ENCODE data around the gene ASPM.
"Not testable (repeated sequence)": the region's sequence is repeated elsewhere in the genome, so short reads cannot be mapped to it uniquely, and the experiment has no call there.

The ASPM gene

DNA sequence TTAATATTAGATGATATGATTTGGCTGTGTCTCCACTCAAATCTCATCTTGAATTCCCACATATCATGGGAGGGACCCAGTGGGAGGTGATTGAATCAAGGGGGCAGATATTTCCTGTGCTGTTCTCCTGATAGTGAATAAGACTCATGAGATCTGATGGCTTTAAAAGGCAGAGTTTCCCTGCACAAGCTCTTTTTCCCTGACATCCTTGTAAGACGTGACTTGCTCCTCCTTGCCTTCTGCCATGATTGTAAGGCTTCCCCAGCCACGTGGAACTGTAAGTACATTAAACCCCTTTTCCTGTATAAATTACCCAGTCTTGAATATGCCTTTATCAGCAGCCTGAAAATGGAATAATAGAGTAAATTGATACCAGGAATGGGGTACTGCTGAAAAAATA is 66.1 kb downstream of the ASPM start:
- no peak for DNase-seq

DNA sequence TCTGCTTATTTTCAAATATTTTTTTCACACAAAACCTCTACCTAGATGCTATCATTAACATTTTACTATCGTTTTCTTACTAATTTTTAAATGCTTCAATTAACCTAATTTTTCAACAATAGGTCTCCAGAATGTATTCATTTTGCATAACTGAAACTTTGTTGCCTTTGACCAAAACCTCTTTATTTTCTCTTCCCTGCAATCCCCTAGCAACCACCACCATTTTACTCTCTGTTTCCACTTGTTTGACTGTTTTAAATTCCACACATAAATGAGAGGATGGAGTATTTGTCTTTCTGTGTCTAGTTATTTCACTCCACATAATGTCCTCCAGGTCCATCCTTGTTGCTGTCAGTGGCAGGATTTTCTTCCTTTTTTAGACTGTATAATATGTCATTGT is 69.9 kb downstream of the ASPM start:
- DNase-seq, result no peak

DNA sequence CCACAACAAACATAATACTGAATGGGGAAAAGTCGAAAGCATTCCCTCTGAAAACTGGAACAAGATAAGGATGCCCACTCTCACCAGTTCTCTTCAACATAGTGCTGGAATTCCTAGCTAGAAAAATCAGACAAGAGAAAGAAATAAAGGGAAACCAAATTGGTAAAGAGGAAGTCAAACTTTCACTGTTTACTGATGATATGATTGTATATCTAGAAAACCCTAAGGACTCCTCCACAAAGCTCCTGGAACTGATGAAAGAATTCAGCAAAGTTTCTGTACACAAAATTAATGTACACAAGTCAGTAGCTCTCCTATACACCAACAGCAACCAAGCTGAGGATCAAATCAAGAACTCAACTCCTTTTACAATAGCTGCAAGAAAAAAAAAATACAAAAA is 72.5 kb downstream of the ASPM start:
- no peak for DNase-seq

DNA sequence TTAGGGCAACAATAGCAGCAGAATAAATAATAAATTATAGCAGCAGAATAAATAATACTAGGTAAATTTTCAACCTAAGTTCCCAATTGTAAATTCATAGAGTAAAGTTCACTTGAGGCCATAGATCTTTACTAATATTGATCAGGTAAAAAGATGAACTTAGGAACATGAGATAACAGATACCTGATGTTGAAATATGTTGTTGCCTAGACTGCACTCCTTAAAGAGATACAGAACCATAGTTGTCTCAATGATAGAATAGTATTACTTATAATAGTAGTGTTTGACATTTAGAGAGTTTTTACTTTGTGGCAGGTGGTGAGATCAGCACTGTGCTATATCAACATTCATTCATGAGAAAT is 79.0 kb downstream of the ASPM start:
- no peak for DNase-seq

DNA sequence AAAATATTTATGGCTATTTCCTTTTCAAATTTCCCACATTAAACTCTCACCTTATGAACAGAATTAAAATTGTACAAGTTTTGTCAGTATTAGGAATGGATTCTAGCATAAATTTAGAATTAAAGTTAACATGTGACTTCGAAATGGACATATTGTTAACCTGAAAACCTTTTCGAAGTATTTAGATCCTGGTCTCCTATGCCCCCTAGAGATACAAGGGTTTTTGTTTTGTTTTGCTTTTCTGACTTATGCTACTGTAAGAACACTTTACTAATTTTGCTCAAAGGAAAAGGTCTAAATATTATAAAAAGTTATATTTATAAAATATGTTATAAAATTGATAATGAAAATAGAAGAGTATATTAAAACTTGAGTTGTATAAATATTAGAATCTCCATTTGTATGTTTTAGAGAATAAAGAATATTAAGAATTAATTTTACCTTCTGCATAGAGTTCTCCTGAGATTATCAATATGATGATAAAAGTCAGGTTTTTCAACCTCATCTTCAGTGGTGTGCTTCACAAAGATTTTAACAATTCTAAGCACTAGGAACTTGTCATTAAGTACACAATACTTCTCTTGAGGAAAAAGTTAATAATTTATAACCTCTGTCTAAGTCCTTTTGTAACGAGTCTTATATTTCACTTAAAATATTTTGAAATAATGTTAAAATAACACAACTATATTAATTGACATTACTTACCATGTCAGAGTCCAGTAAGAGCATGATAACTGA is 79.6 kb downstream of the ASPM start, which contains the start of gene F13B:
Gene F13B (minus strand): TSS at position 542 of the 738 bp plus-strand sequence. CDS start 37 bp downstream, at position 505.
- no peak for DNase-seq

DNA sequence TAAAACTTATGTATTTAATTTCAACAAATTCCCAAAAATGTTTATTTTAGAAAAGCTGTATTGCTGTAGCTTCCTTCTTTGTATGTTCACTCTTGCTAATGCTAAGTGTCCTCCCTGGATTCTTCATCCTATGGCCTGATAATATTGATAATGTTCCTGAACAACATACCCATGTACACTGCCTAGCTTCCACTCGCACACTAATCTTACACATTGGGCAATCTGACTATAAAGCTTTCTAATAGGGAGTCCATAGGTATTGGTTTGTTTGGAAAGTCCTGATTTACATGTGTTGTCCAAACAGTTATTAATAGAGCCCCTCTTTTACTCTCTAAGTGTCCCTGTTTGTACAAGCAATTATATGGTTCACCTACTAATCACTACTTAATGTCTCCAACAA is 80.2 kb downstream of the ASPM start:
- DNase-seq, result no peak

DNA sequence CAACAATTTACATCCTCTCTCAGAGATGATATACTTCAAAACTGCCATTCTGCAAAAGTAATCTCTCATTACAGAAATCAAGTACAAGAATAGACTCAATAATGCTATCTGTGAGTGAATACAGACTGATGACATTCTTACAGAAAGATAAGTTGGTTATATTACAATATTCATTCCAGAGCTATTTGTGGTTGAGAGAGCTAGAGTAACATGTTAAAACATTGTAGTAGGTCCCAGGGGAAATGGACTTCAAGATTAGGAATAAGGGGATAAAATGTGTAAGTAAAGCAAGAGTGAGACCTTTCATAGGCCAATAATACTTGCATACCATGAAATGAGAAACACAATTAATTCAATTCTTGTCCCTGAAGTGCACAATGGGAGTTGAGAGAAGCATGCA is 80.9 kb downstream of the ASPM start:
- DNase-seq, result no peak

DNA sequence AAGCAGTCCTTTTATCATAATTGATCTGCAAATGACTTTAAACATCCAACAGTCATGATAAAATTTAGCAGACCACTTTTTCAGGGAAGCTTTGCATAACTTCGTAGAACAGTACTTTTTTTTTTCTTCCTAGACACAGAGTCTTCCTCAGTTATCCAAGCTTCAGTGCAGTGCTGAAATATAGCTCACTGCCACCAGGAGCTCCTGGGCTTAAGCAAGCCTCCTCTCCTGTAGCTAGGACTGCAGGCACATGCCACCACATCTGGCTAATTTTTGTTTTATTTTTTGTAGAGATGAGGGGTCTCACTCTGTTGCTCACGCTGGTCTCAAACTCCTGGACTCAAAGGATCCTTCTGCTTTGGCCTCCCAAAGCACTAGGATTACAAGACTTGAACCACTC is 83.3 kb downstream of the ASPM start:
- DNase-seq, result no peak

DNA sequence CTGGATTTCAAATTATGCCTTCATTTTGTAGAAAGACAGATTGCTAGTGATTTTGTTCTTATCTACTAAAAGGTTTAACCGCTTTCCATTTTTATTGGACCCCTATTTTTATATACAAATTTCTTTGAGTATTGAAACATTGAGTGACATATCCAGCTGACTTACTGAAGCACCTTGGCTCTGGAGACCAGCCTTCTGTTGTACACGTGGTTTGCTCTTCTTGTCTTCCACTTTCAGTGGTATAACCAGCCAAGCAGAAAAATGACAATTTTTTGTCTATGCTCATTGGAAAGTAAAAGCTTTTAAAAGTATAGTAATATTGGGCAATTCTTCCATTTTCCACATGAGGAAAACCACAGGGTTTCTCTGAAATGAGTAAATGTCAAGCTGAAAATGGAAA is 83.8 kb downstream of the ASPM start:
- no peak for DNase-seq

DNA sequence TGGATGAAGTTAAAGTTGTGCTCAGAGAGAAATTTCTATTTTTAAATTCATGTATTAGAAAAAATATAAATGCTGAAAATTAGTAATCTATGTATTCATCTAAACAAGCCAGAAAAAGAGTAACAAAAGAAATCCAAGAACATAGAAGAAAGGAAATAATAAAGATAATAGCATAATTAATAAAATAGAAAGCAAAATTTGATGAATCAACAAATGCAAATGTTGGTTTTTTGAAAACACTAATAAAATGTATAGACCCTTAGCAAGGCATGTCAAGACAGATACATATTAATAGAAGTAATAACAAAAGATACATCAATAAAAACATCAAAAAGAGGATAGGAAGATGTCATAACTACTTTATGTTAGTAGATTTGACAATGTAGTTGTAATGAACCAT is 97.4 kb downstream of the ASPM start:
- DNase-seq, result no peak

DNA sequence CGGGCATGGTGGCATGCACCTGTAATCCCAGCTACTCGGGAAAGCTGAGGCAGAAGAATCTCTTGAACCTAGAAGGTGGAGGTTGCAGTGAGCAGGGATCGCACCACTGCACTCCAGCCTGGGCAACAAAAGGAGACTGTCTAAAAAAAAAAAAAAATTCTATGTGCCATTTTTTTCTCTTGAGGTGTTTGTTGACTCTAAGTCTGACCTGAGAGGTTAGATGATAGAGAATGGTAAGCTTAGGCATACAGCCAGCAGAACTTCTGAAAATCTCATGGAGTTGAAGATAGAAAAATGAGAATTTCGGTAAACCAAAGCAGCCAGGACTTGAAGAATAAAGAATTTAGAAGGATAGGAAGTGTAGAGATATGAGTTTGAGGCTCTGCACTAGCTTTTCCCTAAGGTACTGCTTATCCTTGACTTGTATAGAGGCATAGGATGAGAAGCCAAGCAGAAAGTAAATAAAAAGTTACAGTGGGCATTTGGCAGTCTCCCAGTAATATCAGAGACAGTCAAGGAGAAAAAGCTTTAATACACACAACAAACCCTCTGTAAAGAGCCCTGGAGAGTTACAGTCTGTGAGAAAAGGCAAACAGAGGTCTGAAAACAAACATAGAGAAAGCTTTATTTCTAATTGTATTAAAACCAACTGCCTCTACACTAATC is 103.7 kb downstream of the ASPM start:
- DNase-seq, result peak in 1 of 2 experiments; percentile 6

DNA sequence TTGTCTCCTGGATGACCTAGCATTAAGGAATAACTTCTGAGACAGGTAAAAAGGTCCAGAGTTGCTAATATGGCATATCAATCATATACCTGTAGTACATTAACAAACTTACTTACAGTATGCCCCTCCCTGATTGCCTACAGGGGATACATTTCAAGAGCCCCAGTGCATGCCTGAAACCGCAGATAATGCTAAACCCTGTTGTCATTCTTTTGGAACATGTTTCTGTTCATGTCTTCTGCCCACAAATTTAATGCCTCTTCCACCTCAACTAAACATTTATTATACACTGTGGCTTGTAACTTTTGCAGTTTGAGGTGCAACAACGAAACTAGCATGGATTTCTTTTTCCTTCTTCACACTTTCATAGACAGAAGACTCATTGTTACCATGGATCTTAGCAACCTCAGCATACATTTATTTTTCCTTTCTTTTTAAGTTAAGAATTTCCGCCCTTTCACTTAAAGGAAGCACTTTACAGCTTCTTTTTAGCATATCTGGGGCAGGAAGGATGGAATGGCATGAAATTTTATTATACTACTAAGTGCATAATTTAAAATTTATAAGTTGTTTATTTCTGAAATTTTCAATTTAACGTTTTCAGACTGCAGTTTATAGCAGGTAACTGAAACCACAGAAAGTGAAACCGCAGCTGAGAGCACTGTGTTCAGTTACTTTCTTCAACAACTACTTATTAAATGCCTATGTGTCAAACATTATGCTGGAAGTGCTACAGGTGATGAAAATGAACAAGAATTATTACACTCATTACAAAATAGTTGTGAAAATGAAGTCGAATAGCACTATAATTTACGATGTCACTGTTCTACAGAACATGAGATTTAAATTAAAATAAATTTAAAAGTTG is 104.7 kb downstream of the ASPM start:
- DNase-seq, result no peak

DNA sequence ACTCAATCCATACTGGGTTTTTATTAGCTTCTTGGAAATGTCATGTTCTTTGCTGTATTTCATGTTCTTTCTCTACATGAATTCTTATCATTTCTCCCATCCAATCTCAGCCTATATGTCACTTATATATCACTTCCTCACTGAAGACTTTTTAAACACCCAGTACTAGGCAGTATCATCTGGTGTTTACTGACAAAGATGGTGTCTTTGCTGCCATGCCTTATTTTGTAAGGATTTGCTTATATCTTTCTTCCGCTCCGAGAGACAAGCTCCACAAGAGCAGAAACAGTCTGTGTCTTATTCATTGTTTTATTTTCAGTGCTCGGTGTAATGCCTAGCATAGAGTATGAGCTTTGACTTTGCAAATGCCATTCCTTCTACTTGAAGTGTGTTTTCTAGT is 109.6 kb downstream of the ASPM start:
- DNase-seq, result no peak

DNA sequence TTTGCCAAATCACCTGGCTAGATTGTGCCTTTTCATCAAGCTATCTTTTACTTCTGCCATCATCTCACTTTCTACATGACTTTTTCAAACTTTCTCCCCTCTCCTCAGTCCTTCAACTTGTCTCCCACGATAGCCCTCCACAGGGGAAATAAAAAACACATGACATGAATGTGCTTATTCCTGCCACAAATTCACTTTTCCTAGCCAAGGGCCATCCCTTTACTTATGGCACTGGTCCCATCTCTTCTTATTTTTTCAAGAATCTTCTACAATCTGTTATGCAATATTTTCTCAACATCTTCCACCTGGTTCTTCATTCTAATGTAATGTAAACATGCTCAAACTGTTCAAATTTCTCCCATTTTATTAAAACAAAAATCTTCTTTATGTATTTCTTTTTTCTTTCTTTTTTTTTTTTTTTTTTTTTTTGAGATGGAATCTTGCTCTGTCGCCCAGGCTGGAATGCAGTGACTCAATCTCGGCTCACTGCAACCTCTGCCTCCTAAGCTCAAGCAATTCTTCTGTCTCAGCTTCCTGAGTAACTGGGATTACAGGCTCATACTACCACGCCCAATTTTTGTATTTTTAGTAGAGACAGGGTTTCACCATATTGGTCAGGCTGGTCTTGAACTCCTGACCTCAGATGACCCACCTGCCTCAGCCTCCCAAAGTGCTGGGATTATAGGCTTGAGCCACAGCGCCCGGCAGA is 111.7 kb downstream of the ASPM start:
- DNase-seq, result not testable (repeated sequence)
